ENCODE results near the gene SGMS1. TPM values are rescaled to one million over a fixed set of nuclear protein-coding genes. Genes with fewer than 3 reads are reported as not detected.
A peak's percentile ranks its signal among the peaks of the same experiment; 100 is the strongest.

Gene SGMS1
- total and polyA plus RNA-seq, 2 donors from 2014 or later = 13.6 to 100 TPM

GRCh38 chr10:50621968-50622705, 1.6 kb downstream of the SGMS1 start:
- peak overlapping the region; percentile 99 to 100 for H3K27ac ChIP-seq (ENCODE audit: low read depth in 2 of 2, low read length in 2 of 2)
- no peaks in the 10 kb centered on the region for H3K27me3 ChIP-seq (ENCODE audit: control insufficient read depth, insufficient read depth, low read length)
- H3K4me1 ChIP-seq (ENCODE audit: control insufficient read depth in 2 of 3, insufficient read depth in 2 of 3, low read depth in 1 of 3, low read length in 3 of 3) = peaks cover 0 to 19% (median 7%) of the 10 kb centered on the region in 3 donors
- FAIRE-seq (no peak), DNase-seq (peak; percentile 83 to 98 (median 91))
- H3K36me3 ChIP-seq (ENCODE audit: control insufficient read depth in 2 of 3, insufficient read depth in 3 of 3, low read length in 3 of 3) = no peaks in the 10 kb centered on the region
- no peaks in the 10 kb centered on the region for H3K9me3 ChIP-seq (ENCODE audit: control insufficient read depth in 2 of 3, insufficient read depth in 1 of 3, low read length in 3 of 3)
- peak overlapping the region; percentile 56 to 83 (median 66) for H3K9ac ChIP-seq (ENCODE audit: low read length in 3 of 3)
- TF ChIP-seq, protein P1, sequence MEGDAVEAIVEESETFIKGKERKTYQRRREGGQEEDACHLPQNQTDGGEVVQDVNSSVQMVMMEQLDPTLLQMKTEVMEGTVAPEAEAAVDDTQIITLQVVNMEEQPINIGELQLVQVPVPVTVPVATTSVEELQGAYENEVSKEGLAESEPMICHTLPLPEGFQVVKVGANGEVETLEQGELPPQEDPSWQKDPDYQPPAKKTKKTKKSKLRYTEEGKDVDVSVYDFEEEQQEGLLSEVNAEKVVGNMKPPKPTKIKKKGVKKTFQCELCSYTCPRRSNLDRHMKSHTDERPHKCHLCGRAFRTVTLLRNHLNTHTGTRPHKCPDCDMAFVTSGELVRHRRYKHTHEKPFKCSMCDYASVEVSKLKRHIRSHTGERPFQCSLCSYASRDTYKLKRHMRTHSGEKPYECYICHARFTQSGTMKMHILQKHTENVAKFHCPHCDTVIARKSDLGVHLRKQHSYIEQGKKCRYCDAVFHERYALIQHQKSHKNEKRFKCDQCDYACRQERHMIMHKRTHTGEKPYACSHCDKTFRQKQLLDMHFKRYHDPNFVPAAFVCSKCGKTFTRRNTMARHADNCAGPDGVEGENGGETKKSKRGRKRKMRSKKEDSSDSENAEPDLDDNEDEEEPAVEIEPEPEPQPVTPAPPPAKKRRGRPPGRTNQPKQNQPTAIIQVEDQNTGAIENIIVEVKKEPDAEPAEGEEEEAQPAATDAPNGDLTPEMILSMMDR (IDR thresholded peaks at IDR 0.05; ENCODE audit: borderline replicate concordance, extremely low read depth, insufficient read depth) = no peak
- intact Hi-C loops (cut with DNase I) = no loop called here
- H3K4me3 ChIP-seq (ENCODE audit: low read length in 3 of 3) = peak overlapping the region; percentile 74 to 92 (median 77)

- no peak overlapping the region for H3K27ac ChIP-seq (ENCODE audit: low read depth in 2 of 2, low read length in 2 of 2)
- DNase-seq (peak in 2 of 5 donors; percentile 33 to 40), FAIRE-seq (no peak)
- no peaks in the 10 kb centered on the region for H3K36me3 ChIP-seq (ENCODE audit: control insufficient read depth in 2 of 3, insufficient read depth in 3 of 3, low read length in 3 of 3)
- TF ChIP-seq, protein P1 (IDR thresholded peaks at IDR 0.05; ENCODE audit: borderline replicate concordance, extremely low read depth, insufficient read depth) = no peak
- no peak overlapping the region for H3K4me3 ChIP-seq (ENCODE audit: low read length in 3 of 3)
- no peaks in the 10 kb centered on the region for H3K9me3 ChIP-seq (ENCODE audit: control insufficient read depth in 2 of 3, insufficient read depth in 1 of 3, low read length in 3 of 3)
- intact Hi-C loops (cut with DNase I) = no loop called here
- H3K9ac ChIP-seq (ENCODE audit: low read length in 3 of 3) = no peak overlapping the region
- H3K27me3 ChIP-seq (ENCODE audit: control insufficient read depth, insufficient read depth, low read length) = no peaks in the 10 kb centered on the region
- H3K4me1 ChIP-seq (ENCODE audit: control insufficient read depth in 2 of 3, insufficient read depth in 2 of 3, low read depth in 1 of 3, low read length in 3 of 3) = peaks cover 0 to 19% (median 7%) of the 10 kb centered on the region in 3 donors
These were observed 2.9 kb downstream of the SGMS1 start for GRCh38 chr10:50620899-50621298.

DNA sequence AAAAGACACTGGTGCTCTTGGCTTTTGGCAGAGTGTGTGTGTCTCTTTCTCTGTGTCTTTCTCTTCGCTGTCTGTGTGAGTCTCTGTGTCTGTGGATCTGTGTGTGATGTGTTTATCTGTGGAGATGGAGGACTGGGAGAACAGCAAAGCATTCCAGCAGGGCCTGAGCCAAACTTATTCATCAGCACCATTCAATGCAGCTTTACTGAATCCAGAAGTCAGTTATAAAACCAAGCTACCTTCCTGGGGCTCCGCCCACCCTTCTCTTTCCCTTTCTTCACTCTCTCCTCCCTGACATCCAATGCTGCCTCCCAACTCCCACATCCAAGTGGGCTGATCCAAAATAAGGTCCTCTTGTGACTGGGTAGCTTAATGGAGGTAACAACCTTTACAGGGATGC, 3.9 kb downstream of the SGMS1 start:
- DNase-seq = no peak
- no peak for FAIRE-seq
- no peak overlapping the region for H3K27ac ChIP-seq (ENCODE audit: low read depth in 2 of 2, low read length in 2 of 2)
- H3K4me3 ChIP-seq (ENCODE audit: low read length in 3 of 3) = no peak overlapping the region
- TF ChIP-seq, protein P1 (IDR thresholded peaks at IDR 0.05; ENCODE audit: borderline replicate concordance, extremely low read depth, insufficient read depth) = no peak
- H3K27me3 ChIP-seq (ENCODE audit: control insufficient read depth, insufficient read depth, low read length) = no peaks in the 10 kb centered on the region
- H3K4me1 ChIP-seq (ENCODE audit: control insufficient read depth in 2 of 3, insufficient read depth in 2 of 3, low read depth in 1 of 3, low read length in 3 of 3) = peaks cover 0 to 14% (median 7%) of the 10 kb centered on the region in 3 donors
- H3K9me3 ChIP-seq (ENCODE audit: control insufficient read depth in 2 of 3, insufficient read depth in 1 of 3, low read length in 3 of 3) = no peaks in the 10 kb centered on the region
- H3K36me3 ChIP-seq (ENCODE audit: control insufficient read depth in 2 of 3, insufficient read depth in 3 of 3, low read length in 3 of 3) = no peaks in the 10 kb centered on the region
- intact Hi-C loops (cut with DNase I) = no loop called here
- H3K9ac ChIP-seq (ENCODE audit: low read length in 3 of 3) = no peak overlapping the region
